Common myeloid progenitor, CD34-positive (primary cell): ENCODE measurements around the gene LELP1.
A peak's percentile ranks its signal among the peaks of the same experiment; 100 is the strongest.
"Not testable (repeated sequence)": the region's sequence is repeated elsewhere in the genome, so short reads cannot be mapped to it uniquely, and the experiment has no call there.

Source experiments
- CTCF ChIA-PET: fragments of 350-600 bp; sonication (Branson Sonifier 250); formaldehyde crosslinking; loops from one replicate; lab custom pipeline; 2021; ENCODE audit warnings: antibody characterized with exemption; lab: Charles Lee
- POLR2A ChIA-PET: fragments of 350-600 bp; sonication (Branson Sonifier 250); formaldehyde crosslinking; loops from one replicate; lab custom pipeline; 2021; ENCODE audit warnings: antibody characterized with exemption; lab: Charles Lee
- DNase-seq, 3 donors: peaks; one replicate each; pipeline versions ENCODE4 v3.0.0 to v3.0.0-alpha.2; 2013
- H3K27ac ChIP-seq, 2 experiments: 1 replicate in 1 of 2; 2 replicates in 1 of 2; pipeline ENCODE4 v1.7.0; 2013; ENCODE audit warnings: inconsistent platforms in 2 of 2, low read length in 2 of 2, mild to moderate bottlenecking in 2 of 2, low read depth in 1 of 2, moderate library complexity in 1 of 2; ENCODE audit not compliant: severe bottlenecking in 2 of 2, insufficient read depth in 1 of 2, poor library complexity in 1 of 2
- H3K27me3 ChIP-seq, 5 experiments: replicated peaks in 2 of 5; 1 replicate in 3 of 5; 2 replicates in 2 of 5; pipeline versions ENCODE4 v1.6.1 to v1.7.0; 2013; ENCODE audit warnings: low read length in 4 of 5, mild to moderate bottlenecking in 2 of 5, moderate library complexity in 2 of 5, inconsistent platforms in 1 of 5; ENCODE audit not compliant: insufficient read depth in 5 of 5, control insufficient read depth in 4 of 5
- H3K36me3 ChIP-seq, 4 experiments: 1 replicate in 2 of 4; 2 replicates in 2 of 4; pipeline versions ENCODE4 v1.6.1 to v1.7.0; 2013; ENCODE audit warnings: low read length in 3 of 4, control low read depth in 1 of 4, mild to moderate bottlenecking in 1 of 4; ENCODE audit not compliant: control insufficient read depth in 4 of 4, insufficient read depth in 4 of 4
- H3K4me1 ChIP-seq, 4 experiments: 1 replicate in 3 of 4; 2 replicates in 1 of 4; pipeline versions ENCODE4 v1.6.1 to v1.7.1; 2013; ENCODE audit warnings: low read length in 3 of 4, mild to moderate bottlenecking in 3 of 4, control low read depth in 1 of 4, inconsistent platforms in 1 of 4, moderate library complexity in 1 of 4; ENCODE audit not compliant: control insufficient read depth in 4 of 4, insufficient read depth in 4 of 4; ENCODE audit errors: control extremely low read depth in 1 of 4
- H3K4me3 ChIP-seq, 7 experiments: 1 replicate in 4 of 7; 2 replicates in 3 of 7; pipeline versions ENCODE4 v1.5.1 to v1.7.0; 2013; ENCODE audit warnings: mild to moderate bottlenecking in 7 of 7, low read length in 6 of 7, moderate library complexity in 6 of 7, inconsistent platforms in 2 of 7, low read depth in 2 of 7, control low read depth in 1 of 7; ENCODE audit not compliant: insufficient read depth in 4 of 7, control insufficient read depth in 1 of 7; ENCODE audit errors: extremely low read depth in 1 of 7
- H3K9me3 ChIP-seq, 5 experiments: 1 replicate in 4 of 5; 2 replicates in 1 of 5; pipeline versions ENCODE4 v1.6.1 to v1.7.1; 2013; ENCODE audit warnings: low read length in 4 of 5, mild to moderate bottlenecking in 2 of 5, inconsistent platforms in 1 of 5, low read depth in 1 of 5, moderate library complexity in 1 of 5; ENCODE audit not compliant: control insufficient read depth in 4 of 5, insufficient read depth in 2 of 5; ENCODE audit errors: control extremely low read depth in 1 of 5
- WGBS: methylation state at CpG from one replicate; pipeline ENCODE4 v1.1.5; 2013; ENCODE audit not compliant: insufficient coverage; 5-methylcytosine and 5-hydroxymethylcytosine counted together

Gene LELP1

DNA sequence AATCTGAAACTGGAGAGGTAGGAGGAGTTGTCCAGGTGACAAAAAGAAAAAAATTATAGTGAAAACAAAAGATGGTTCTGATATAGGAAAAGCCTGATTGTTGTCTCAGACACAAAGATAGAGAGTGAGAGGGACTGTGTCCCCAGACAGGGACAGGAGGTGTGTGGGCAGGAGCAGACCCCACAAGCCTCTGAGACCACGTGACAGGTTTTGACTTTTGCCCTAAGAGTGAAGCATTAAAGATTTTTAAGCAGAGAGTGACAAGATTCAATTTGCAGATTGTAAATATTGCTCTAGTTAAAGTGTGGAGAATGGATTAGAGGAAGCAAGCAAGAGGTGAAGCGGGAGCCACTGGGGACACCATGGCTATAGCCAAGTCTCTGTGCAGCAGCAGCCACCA lies 24.6 kb downstream of the LELP1 start:
- H3K27me3 ChIP-seq: peaks cover 0 to 2% (median 0%) of the 10 kb centered on the region in 5 experiments
- peaks cover 5 to 16% (median 9%) of the 10 kb centered on the region in 4 experiments for H3K4me1 ChIP-seq
- no peak overlapping the region for H3K4me3 ChIP-seq
- CTCF ChIA-PET: interaction anchor here (1.1 to 2.4 kb wide), 4 partner anchors 10 to 57 kb away, joined by 3 to 12 read pairs (median 6); partner anchors contain the start of gene PRR9
- WGBS: 100% methylated on average over 2 of the region's 2 CpGs
- POLR2A ChIA-PET: no interaction called here
- no peak for DNase-seq
- H3K9me3 ChIP-seq: no peaks in the 10 kb centered on the region
- H3K36me3 ChIP-seq: no peaks in the 10 kb centered on the region
- H3K27ac ChIP-seq: no peak overlapping the region

- POLR2A ChIA-PET: no interaction called here
- H3K4me1 ChIP-seq: peaks cover 7 to 22% (median 14%) of the 10 kb centered on the region in 4 experiments
- DNase-seq: no peak
- H3K9me3 ChIP-seq: no peaks in the 10 kb centered on the region
- CTCF ChIA-PET: interaction anchor here (0.5 to 2.4 kb wide), 9 partner anchors 8 to 358 kb away, joined by 3 to 12 read pairs (median 3); no protein-coding TSS in a partner anchor
- no peaks in the 10 kb centered on the region for H3K36me3 ChIP-seq
- H3K27me3 ChIP-seq: peaks cover 0 to 2% (median 0%) of the 10 kb centered on the region in 5 experiments
- WGBS: 90% methylated on average over 1 of the region's 1 CpG
- H3K4me3 ChIP-seq: no peak overlapping the region
- H3K27ac ChIP-seq: no peak overlapping the region
Observed at GRCh38 chr1:153228491-153228890, 25.3 kb downstream of the LELP1 start.

DNA sequence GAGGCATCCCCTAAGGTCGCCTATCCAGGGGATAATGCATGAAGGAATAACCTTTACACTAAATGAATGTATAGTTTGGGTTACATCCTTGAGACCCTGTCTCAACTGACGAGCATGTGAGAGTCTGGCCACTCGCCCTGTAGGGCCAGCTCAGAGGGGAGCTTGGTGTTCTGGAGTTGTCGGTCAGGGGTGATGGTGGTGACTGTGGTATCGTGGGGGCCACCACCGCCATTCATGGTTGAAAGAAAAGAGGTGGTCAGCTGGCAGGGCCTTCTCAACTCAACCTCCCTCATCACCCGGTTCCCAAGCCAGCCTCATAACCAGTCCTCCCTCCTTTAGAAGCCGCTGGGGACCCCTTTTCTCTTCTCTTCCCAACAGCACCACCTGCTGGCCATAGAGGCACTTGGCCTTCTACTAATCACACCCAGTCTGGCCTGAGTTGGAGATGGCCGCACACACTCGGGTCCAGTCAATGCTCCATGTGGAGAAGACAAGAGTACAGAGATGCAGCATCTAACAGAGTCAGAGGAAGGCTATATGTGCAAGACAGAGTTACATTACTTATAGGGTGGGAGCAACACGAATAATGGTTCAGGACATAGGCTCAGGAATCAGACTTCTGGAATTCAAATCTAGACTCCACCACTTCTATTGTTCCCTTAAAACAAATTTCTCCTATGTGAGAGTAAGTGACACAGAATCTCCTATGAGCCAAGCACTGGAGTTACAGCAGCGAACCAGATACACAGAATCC lies 26.0 kb downstream of the LELP1 start:
- H3K27ac ChIP-seq, H3K27me3 ChIP-seq, H3K9me3 ChIP-seq, H3K36me3 ChIP-seq, POLR2A ChIA-PET, H3K4me3 ChIP-seq: not testable (repeated sequence)
- CTCF ChIA-PET: interaction anchor here (0.8 to 2.4 kb wide), 9 partner anchors 9 to 359 kb away, joined by 3 to 12 read pairs (median 3); no protein-coding TSS in a partner anchor
- peak; percentile 14 to 23 (median 22) for DNase-seq
- WGBS: 70% methylated on average over 2 of the region's 12 CpGs
- H3K4me1 ChIP-seq: peaks cover 7 to 25% (median 17%) of the 10 kb centered on the region in 4 experiments

GRCh38 chr1:153231363-153231762 lies 28.1 kb downstream of the LELP1 start:
- Histone ChIP-seq H3K27ac (no peak overlapping the region), H3K4me1 (peaks cover 7 to 25% (median 17%) of the 10 kb centered on the region in 4 experiments), H3K9me3 (no peaks in the 10 kb centered on the region), H3K27me3 (peaks cover 0 to 2% (median 0%) of the 10 kb centered on the region in 5 experiments), H3K4me3 (no peak overlapping the region), H3K36me3 (no peaks in the 10 kb centered on the region)
- ChIA-PET CTCF (interaction anchor here (1.2 to 1.3 kb wide), 2 partner anchors 8 to 242 kb away, joined by 3 read pairs; no protein-coding TSS in a partner anchor), POLR2A (no interaction called here)
- 95% methylated on average over 4 of the region's 4 CpGs for WGBS
- no peak for DNase-seq

DNA sequence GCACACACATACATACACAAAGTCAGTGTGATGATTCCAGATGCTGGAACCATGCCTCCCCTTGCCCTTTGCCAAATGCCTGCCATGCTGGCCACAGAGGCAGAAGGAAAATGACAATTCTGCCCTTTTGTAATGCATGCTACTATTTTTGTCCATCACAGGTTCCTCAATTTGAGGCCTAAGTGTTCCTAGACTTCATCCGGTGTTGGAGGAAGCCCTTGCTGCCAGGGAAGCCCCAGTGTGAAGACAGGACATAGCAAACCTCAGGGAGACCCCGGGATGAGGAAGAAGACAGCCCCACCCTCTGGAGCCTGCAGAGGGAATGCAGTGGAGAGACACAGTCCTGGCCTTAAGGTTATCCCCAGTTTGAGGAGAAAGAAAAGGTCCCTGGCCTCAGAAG lies 28.6 kb downstream of the LELP1 start:
- peak in 2 of 3 donors; percentile 13 to 14 for DNase-seq
- H3K4me1 ChIP-seq: peaks cover 7 to 25% (median 17%) of the 10 kb centered on the region in 4 experiments
- H3K36me3 ChIP-seq: no peaks in the 10 kb centered on the region
- H3K27me3 ChIP-seq: peaks cover 0 to 2% (median 0%) of the 10 kb centered on the region in 5 experiments
- POLR2A ChIA-PET: no interaction called here
- no peak overlapping the region for H3K4me3 ChIP-seq
- H3K27ac ChIP-seq: no peak overlapping the region
- CTCF ChIA-PET: interaction anchor here (1.2 kb wide), 1 partner anchor 8 kb away, joined by 3 read pairs; no protein-coding TSS in a partner anchor
- WGBS: 0% methylated on average over 2 of the region's 2 CpGs
- H3K9me3 ChIP-seq: no peaks in the 10 kb centered on the region

DNA sequence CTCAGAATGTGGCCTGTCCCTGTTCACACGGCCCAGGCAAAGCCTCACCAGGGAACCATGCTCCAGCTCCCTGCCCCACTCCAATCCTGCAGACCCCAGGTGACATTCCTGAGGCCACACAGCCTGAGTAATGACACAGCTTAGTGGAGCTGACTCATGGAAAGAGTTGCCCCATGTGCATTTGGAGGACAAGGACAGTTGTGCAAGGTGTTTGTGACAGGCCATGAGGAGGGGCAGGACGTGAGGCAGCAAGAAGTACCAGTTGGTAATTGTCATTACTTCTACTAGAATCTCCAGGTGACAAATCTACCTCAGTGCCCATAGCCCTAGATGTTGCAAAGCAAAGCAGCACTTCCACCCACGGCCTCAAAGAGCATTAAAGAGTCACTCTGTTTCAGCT lies 29.3 kb downstream of the LELP1 start:
- POLR2A ChIA-PET: no interaction called here
- CTCF ChIA-PET: no interaction called here
- Histone ChIP-seq H3K4me3 (no peak overlapping the region), H3K36me3 (no peaks in the 10 kb centered on the region), H3K4me1 (peaks cover 7 to 25% (median 17%) of the 10 kb centered on the region in 4 experiments), H3K27ac (no peak overlapping the region), H3K9me3 (no peaks in the 10 kb centered on the region), H3K27me3 (peaks cover 0 to 2% (median 0%) of the 10 kb centered on the region in 5 experiments)
- WGBS: 88% methylated on average over 3 of the region's 3 CpGs
- peak in 1 of 3 donors; percentile 4 for DNase-seq

- DNase-seq: peak in 2 of 3 donors; percentile 17 to 29
- H3K4me3 ChIP-seq: no peak overlapping the region
- no peak overlapping the region for H3K27ac ChIP-seq
- H3K36me3 ChIP-seq: no peaks in the 10 kb centered on the region
- peaks cover 0 to 1% (median 0%) of the 10 kb centered on the region in 5 experiments for H3K27me3 ChIP-seq
- ChIA-PET POLR2A (no interaction called here), CTCF (interaction anchor here (0.9 kb wide), 1 partner anchor 15 kb away, joined by 3 read pairs; no protein-coding TSS in a partner anchor)
- no peaks in the 10 kb centered on the region for H3K9me3 ChIP-seq
- peaks cover 7 to 25% (median 17%) of the 10 kb centered on the region in 4 experiments for H3K4me1 ChIP-seq
- no CpG with 5 or more reads among the region's 1 CpG for WGBS
Observed at GRCh38 chr1:153233448-153233847, 30.2 kb downstream of the LELP1 start.
